Measurements from ENCODE around the gene ZBTB7A.

- TF ChIP-seq CTCF (IDR thresholded peaks at IDR 0.05) (no peak), EP300 (IDR thresholded peaks at IDR 0.05) (no peak), POLR2A (IDR thresholded peaks at IDR 0.05) (no peak)
Measured at GRCh38 chr19:4019578-4019977, 47.1 kb downstream of the ZBTB7A start.
